HK-2 (cell line): ENCODE results near the gene TEF.
A peak's percentile ranks its signal among the peaks of the same experiment; 100 is the strongest.

Source experiments
- DNase-seq: peaks from one replicate; pipeline ENCODE4 v3.0.0-alpha.2; 2018; ENCODE audit not compliant: unreplicated experiment

The TEF gene

DNA sequence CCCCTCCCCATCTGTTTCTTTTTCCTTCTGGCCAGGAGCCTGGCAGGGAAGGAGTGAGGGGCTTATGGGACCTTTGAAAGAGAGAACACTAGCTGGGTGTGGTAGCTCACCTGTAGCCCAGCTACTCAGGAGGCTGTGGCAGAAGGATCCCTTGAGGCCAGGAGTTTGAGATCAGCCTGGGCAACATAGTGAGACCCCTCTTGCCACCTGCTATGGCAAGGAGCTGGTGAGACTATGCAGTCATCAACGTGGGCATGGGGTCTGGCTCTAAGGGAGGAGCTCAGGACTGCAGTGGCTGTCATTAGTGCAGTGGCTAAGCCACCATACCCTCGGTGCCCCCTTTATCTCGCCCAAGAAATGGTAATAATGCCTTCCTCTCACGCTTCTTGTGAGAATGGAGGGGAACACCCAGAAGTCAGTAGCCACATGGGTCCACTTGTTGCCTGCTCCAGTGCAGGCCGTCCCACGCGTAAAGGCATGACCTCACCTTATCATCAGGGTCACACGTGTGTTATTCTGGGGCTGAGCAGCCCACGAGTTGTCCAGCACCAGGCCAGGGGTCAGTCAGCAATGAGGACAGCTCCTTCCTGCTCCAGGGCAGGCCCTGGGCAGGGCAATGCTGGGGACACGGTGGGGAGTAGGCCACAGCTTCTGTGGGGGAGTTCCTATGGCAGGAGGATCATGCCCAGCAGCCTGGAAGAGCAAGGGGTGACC, 27.7 kb upstream of the TEF start:
- no peak for DNase-seq

DNA sequence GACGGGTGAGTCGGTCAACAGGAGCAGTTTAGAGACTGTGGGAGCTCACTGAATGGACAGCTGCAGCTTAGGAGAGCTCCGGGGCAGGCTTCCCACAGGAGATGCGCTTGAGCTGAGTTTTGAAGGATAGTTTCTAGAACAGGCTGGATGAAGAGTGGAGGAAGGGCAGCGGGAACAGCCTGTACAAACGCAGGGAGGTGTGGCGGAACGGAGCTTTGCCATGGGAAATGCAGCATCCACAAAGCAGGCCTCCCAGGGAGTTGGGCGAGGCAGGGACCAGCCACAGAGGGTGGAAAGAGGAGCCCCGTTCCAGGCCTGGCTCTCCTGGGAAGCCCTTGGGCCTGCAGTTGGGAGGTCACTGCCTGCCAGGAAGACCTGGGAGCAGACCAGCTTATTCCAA, 26.8 kb upstream of the TEF start:
- no peak for DNase-seq

DNA sequence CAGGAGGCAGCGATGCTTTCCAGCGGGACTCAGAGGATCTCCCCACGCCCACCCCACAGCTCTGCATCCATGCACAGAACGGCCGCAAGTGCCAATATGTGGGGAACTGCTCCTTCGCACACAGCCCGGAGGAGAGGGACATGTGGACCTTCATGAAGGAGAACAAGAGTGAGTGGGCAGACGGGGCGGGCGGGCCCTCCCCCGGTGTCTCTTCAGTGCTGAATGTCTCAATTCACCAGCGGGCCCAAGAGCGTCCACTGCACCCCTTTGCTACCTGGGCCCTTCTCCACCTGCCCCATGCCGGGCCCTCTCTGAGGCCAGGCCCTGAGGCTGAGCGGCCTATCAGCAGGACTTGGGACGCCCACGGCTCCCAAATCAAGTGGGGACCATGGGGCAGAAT, 25.8 kb upstream of the TEF start:
- DNase-seq = no peak

DNA sequence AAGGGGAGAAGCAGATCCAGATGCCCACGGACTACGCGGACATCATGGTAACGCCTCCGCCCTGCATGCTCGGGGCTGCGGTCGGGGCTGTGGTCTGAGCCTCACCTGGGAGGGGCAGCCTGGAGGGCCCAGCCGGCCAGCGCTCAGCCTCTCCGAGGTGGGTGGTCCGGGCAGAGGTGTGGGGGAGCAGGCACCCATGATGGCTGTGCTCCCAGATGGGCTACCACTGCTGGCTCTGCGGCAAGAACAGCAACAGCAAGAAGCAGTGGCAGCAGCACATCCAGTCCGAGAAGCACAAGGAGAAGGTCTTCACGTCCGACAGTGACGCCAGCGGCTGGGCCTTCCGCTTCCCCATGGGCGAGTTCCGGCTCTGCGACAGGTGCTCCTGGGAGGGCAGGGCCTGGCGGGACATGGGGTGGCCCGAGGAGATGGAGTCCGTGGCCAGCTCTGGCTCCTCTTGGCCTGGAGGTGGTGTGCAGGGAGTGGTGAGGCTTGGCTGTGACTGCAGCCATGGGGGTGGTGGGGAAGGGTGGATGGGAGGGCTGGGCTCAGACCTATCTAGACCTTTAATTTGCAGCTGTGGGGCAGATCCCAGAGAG, 25.2 kb upstream of the TEF start:
- no peak for DNase-seq

DNA sequence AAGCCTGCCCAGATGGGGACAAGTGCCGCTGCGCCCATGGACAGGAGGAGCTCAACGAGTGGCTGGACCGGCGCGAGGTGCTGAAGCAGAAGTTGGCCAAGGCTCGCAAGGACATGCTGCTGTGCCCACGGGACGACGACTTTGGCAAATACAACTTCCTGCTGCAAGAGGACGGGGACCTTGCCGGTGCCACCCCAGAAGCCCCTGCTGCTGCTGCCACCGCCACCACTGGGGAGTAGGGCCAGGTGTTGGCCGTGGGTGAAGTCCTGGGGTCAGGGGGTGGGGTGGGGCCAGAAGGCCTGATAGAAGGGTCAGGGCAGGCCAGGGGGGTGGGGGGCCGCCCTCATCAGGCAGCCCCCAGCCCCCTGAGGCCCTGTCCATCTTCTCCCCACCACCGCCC, 24.6 kb upstream of the TEF start:
- DNase-seq = no peak

DNA sequence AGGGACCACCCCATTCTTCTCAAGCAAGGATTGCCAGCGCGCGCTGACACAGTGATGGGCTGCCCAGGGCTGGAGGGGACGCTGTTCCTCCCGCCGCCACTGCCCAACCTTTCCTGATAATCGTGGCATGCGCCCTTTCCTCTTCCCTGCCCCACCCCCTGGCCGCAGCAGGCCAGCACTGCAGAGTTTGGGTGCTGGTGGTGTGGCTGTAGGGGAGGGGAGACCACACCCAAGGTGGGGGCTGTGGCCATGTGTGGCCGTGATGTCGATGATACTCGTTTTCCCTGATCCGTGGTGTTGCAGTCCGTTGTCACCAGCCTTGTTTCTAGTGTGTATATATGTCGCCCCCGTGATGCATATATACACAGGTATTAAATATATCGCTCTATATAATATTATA, 22.8 kb upstream of the TEF start:
- no peak for DNase-seq

DNA sequence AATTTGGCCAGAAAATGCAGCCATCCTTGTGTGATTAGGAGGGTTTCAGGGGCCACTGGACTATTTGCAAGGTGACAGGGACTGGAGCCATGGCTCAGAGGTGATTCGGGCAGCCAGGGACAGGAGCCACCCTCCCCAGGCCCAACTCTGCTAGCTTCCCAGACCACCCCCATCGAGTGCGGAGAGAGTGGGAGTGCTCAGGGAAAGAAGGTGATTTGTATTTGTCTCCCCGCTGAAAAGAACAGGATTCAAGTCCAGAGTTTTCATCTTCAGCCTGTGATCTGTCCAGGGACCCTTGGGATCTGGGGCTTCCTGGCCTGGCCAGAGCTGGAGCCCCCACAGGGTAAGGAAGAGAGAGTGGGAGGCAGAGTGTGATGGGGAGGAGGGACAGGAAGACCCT, 22.4 kb upstream of the TEF start:
- DNase-seq = no peak

DNA sequence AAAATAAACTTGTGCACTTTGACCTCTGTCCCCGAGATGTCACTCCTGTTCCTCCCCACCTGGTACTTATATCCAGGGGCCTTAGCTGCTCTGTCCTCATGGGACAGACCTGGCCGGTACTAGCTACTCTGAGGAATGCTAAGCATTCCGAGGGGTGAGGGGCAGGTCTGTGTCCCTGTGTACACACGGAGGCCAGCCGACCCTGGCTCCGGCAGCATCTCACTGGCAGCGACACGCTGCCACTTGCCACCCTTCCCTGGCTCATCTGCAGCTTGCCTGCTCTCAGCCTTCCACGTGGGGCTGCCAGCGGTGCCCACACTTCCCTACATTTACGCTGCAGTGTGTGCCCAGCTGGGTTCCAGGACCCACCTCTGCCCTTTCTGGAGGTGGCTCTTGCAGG, 21.6 kb upstream of the TEF start:
- DNase-seq = peak; percentile 11

DNA sequence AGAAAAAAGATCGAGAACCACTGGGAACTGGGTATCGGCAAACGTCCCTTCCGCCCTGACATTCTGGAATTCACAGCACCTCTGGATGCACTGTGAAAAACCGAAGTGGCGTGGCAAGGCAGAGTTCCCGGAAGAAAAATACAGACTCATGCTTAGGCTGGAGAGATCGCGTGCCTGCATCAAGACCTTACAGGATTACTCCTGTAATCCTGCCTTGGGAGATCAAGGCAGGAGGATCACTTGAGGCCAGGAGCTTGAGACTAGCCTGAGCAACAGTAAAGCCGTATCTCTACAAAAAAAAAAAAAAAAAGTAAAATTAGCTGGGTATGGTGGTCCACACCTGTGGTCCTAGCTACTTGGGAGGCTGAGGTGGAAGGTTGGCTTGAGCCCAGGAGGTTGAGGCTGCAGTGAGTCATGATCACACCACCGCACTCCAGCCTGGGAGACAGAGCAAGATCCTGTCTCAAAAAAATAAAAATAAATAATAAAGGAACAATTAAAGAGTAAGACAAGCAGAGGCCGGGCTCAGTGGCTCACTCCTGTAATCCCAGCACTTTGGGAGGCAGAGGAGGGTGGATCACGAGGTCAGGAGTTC, 19.9 kb upstream of the TEF start:
- no peak for DNase-seq

DNA sequence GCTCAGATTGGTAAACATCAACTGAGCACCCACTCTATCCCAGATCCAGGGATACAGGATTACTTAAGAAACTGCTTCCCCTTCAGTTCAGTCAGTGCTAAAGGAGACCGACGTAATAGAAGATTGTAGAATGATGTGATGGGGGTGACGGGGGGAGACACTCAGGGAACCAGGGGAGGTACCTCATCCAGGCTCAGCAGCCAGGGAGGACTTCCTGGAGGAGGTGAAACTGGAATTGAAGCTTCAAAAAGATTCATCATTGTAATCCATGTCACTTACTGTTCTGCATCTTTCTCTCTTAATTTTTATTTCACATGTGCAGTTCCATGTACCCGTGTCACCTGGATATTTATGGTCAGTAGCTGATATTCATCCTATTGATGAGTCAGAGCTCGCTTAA, 19.1 kb upstream of the TEF start:
- DNase-seq = no peak

DNA sequence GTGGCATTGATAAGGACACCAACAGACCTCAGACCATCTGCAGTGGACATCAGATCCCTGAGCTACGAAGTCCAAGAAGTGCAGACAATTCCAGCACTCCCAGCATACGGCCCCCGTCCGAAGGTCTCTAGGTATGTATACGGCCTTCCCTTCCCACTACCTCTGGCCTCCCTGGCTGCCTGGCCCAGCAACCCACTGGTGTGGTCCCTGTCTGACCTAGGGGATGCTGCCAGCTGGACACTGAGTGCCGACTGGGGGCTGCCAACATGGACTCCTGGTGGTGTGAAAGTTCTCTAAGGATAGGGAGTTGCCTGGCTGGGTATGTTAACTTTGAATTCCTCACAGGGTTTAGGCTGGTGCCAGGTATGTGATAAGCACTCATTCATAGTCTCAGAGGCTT, 17.5 kb upstream of the TEF start:
- DNase-seq = no peak

DNA sequence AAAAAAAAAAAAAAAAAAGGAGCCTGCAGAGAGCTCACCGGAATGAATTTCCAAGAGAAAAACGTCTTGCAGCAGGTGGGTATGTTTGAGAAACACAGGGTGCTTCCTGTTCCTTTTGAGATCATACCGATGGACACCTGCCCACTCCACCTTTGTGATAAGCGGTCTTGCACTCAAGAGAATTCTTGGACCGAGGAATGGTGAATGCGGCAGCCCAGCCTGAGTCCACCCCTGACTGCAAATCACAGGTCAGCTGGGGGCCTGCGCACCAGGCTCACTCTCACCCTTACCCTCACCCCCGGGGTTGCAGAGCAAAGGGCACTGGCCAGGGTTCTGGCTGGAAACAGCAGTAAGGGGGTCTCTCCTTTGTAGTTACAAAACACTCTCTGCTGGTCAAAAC, 16.8 kb upstream of the TEF start:
- DNase-seq = no peak

DNA sequence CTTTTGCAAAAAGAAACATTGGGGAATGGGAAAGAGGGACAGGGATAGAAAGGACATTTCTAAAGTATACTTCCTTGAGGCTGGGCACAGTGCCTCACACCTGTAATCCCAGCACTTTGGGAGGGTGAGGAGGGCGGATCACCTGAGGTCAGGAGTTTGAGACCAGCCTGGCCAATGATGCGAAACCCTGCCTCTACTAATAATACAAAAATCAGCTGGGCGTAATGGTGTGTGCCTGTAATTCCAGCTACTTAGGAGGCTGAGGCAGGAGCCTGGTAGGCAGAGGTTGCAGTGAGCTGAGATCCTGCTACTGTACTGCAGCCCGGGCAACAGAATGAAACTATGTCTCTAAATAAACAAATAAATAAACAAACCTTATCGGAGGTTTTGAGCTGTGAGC, 16.3 kb upstream of the TEF start:
- DNase-seq = no peak

DNA sequence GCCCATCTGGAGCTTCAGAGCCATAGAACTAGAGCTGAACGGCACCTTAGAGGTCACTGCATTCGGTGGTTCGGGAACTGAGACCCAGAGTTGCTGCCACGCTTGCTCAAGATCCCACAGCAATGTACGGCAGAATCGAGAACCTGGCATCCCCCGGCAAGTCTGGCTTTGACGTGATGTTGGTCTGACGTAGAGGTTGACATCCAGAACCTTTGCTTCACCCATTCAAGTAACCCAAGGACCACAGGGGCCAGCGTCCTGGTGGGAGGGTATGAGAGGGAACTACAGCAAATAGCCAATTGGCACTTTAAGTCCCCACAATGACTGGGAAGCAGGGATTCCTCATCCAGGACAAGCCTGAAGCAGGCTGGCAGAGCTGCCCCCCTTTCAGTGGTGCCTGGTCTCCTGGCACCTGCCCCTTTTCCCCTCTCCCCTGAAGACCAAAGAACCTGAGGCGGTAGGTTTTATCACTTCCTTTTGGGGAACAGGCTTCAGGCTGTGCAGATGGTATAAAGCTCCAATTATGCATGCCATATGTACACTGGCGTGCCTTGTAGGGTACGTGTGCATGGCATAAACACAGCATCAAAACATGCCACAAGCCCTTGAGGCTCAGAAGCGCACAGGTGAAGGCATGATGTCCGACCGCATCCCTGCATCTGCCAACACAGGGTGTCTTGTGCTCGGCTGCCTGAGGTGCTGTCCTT, 15.3 kb upstream of the TEF start:
- no peak for DNase-seq

DNA sequence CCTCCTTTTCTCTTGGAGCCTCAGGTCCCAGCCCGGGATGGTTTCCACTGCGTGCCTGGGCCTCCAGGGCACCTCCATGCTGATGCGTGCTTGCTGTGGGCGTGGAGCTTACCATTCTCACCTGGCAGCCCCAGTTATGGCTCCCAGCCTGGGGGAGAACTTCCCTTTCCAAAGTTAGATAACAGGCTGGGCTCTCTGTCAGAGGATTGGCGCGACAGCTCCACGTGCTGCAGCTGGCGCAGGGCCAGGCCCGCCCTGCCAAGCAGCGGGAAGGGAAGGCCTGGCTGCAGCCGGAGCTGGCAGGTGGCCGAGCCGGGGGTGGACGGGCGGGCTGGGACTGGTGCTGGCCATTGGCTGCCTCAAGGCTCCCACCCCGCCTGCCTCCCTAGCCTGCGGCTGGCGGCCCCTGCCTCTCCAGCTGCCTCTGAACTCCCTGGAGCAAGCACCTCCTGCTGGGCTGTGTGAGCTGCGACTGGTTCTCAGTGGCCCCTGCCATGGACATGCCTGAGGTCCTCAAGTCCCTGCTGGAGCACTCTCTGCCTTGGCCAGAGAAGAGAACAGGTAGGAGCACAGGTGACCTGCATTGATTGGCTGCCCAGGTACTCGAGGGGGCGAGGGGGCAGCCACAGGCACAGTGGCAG, 14.6 kb upstream of the TEF start:
- peak; percentile 90 for DNase-seq

DNA sequence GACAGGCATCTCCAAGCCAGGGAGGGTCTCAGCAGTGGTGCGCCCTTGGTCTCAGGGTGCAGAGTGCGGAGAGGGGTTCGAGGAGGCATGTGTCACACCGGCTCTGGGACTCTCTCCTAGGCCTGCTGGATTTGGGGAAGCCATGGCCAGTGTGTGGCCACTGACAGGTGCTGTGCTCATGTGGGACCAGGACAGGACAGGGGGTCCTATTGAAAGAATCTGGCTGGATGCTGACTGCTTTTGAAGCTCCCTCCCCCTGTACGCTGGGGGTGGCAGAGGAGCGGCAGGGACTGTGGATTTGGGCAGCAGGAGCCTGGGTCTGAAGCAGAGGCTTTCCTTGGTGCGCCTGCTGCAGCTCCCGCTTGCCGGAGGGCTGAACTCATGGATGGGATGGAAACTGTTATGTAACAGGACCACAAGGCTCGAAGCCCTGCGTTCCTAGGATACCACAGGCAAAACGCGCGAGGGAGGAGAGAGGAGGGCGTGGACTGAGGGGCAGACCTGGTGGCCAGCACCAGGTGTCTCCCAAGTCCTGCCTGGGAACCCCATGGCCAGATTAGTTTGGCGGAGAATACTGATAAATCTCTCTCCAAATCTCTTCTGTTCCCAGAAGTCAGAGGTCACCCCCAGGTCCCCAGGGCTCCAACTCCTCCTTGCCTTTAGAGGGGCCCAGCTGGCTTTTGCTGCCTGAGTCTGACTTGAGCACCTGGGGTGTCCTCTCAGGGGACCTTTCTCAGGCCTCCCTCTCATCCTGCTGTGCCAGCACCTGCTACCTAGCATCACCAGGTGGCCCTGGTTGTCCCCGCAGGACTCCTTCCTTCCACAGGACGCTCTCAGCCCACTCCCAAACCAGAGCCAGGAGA, 13.8 kb upstream of the TEF start:
- no peak for DNase-seq

DNA sequence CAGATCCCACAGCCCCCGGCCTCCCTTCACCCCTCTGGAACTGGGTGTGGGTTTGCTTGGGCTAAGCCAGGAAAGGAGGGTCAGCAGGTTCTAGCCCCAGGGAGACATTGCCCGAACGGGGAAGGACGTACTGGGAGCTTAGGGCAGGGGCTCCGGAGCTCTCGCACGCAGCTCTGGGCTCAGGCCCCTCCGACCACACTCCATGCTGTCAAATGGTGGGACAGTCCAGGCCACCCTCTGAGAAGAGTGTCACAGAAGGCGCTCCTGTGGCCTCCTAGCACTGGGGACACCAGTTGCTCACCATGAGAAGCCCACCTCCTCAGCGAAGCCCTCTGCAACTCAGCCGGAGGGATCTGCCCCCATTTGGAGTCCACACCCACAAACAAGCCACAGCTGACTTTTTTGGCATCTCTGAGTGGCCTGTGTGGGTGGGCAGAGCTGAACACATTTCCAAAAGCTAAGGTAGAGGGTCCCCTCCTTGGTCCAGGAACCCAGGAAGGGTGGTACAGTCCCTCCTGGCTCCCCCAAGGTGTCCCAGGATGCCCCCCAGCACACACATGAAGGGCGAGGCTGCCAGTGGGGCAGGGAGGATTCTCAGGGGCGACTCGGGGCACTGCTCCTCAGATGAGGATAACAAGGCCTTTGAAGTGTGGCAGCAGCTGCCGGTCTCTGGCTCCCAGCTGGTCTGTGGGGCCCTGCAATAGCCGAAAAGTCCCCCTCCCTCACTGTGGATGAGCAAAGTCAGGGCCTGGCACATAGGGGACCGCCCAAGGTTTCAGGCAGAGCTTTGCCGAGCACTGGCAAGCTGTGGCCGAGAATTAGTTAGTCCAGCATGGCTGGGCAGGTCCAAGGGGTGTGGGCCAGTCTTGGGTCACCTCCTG, 13.0 kb upstream of the TEF start:
- no peak for DNase-seq

DNA sequence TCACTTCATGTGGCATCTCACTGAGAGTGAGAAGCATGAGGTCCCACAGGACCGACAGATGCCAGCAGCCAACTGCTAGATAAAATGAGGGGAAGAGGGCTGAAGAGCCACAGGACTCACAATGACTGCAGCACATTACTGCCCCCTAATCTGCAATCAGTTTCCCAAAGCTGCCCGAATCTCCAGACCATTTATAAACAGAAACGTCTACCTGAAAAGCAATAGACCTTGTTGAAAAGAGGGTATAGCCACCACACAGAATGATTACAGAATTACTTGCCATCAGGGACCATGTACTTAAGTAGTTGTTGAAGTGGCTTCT, 12.4 kb upstream of the TEF start:
- no peak for DNase-seq

DNA sequence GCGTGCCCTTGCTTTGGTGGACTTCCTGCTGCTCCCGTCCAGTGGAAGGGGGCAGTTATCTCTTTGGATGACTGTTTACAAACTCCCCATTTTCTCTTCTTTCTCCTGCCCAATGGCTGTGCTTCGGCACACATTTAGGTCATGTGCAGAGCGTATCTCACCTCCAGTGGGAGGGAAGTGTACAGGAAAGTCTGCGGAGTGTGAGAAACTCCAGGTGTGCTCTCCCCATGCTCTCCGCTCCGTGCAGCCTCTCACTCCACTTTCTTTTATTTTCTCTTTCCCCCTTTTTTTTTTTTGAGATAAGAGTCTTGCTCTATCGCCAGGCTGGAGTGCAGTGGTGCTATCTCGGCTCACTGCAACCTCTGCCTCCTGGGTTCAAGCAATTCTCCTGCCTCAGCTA, 11.9 kb upstream of the TEF start:
- DNase-seq = no peak

DNA sequence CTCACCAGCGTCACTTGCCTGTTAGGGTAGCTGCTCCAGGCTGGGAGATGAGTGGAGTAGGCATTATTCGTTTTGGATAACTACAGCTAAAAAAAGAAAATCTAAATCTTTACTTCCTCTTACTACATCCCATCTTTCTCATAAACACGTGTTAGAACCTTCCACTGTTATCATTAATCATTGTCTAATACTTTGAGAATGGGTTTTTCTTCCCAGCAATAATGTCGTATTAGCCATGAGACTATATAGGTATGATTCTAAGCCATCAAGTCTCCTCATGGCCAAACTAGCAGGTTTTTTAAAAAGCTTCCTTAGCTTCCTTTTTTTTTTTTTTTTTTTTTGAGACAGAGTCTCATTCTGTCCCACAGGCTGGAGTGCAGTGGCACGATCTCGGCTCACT, 3.9 kb upstream of the TEF start:
- DNase-seq = no peak

DNA sequence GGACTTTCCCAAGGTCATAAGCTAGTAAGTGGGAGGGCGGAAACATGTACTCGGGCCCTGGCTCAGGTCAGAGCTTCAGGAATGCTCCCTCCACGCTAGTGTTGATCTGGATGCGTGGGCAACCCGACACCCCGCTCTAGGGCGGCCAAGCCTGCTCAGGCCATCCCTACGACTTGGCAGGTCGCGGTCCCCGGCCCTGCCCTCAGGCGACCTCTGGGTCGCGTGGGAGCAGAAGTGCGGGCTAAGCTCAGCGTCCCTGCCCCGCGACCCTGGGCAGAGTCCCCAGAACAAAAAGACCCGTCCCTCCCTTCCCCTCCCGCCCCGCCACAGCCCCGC, 781 bp upstream of the TEF start:
- DNase-seq = no peak
